Activated naive CD4-positive, alpha-beta T cell treated with anti-CD3 and anti-CD28 coated beads, Interleukin-2, amount 50 U/mL, for 72 hours (primary cell): ENCODE data around the gene GRIN3B. TPM values are rescaled to one million over a fixed set of nuclear protein-coding genes. Genes with fewer than 3 reads are reported as not detected.

Experiments used
- ATAC-seq, 2 donors: fragments of 150-1000 bp; cut with Tn5 transposase; 2 replicates each; pipeline ENCODE4 v1.10.0; 2021; ENCODE audit warnings: mild to moderate bottlenecking in 2 of 2, moderate library complexity in 2 of 2
- DNase-seq, 2 donors: peaks; one replicate each; pipeline ENCODE4 v3.0.0; 2021 to 2022; ENCODE audit warnings: low spot score in 2 of 2
- H3K27ac Mint-ChIP-seq, 2 donors: one replicate each; pipeline ENCODE4 v1.8.0; 2022; ENCODE audit warnings: mild to moderate bottlenecking in 2 of 2, mixed read lengths in 2 of 2
- H3K36me3 Mint-ChIP-seq, 2 donors: one replicate each; pipeline ENCODE4 v1.8.0; 2022; ENCODE audit warnings: mixed read lengths in 2 of 2
- H3K9me3 Mint-ChIP-seq, 2 donors: one replicate each; pipeline ENCODE4 v1.8.0; 2022; ENCODE audit warnings: mixed read lengths in 2 of 2
- total RNA-seq, 2 donors: library from RNA; stranded (reverse); gene quantifications; one replicate each; pipeline ENCODE4 v1.2.3, GENCODE V29; 2022

Gene GRIN3B
- total RNA-seq, 2 donors from 2014 or later: 0.07 to 0.19 TPM

DNA sequence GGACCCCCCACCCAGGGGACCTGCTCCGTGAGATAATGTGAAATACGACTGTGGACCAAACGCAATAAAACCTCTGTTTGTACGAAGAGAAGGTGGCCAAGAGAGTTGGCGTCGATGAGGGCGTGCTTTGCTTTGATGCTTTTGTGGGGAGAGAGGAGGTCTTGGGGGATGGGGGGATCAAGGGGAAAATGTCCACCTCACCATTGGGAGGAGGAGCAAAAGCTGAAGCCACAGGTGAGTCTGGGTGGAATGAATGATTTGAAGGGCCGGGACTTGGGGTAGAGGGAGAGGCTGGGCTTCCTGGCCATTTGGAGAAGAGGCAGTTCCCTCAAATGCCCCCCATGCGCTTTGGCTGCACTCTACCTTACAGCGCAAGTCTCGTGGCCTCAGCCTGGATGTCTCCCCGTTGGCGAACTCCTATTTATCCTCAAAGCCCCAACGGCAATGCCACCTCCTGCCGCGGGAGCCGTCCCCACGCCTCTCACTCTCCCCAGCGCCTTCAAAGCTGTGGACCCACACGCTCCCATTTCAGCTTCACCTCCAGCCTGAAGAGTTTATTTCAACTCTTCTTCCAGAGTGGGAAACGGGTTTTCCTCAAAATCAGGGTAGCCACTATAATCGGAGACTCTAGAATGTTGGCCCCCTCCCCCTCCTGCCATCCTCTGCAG is 38.9 kb downstream of the GRIN3B start:
- Mint-ChIP-seq H3K9me3 (no peaks in the 10 kb centered on the region), H3K27ac (peak overlapping the region in 1 of 2 donors; percentile 87), H3K36me3 (peaks cover 8 to 39% of the 10 kb centered on the region in 2 donors)
- DNase-seq: no peak
- ATAC-seq: no peak

- Mint-ChIP-seq H3K9me3 (no peaks in the 10 kb centered on the region), H3K36me3 (peaks cover 8 to 39% of the 10 kb centered on the region in 2 donors), H3K27ac (peak within 1 kb of the TSS; percentile 82 to 87)
- ATAC-seq (peak; percentile 93 to 94), DNase-seq (peak; percentile 99 to 100)
Measured at GRCh38 chr19:1039646-1040475, 39.6 kb downstream of the GRIN3B start, which contains the start of gene ABCA7. TSS of gene ABCA7 (plus strand) at chr19:1040107. CDS start at chr19:1041362, 1,255 bp downstream.

- DNase-seq (peak; percentile 90 to 93), ATAC-seq (peak; percentile 69 to 71)
- peak overlapping the region in 1 of 2 donors; percentile 87 for H3K27ac Mint-ChIP-seq
- H3K9me3 Mint-ChIP-seq: no peaks in the 10 kb centered on the region
- H3K36me3 Mint-ChIP-seq: peaks cover 8 to 32% of the 10 kb centered on the region in 2 donors
Measured at GRCh38 chr19:1040476-1041271, 40.5 kb downstream of the GRIN3B start.

DNA sequence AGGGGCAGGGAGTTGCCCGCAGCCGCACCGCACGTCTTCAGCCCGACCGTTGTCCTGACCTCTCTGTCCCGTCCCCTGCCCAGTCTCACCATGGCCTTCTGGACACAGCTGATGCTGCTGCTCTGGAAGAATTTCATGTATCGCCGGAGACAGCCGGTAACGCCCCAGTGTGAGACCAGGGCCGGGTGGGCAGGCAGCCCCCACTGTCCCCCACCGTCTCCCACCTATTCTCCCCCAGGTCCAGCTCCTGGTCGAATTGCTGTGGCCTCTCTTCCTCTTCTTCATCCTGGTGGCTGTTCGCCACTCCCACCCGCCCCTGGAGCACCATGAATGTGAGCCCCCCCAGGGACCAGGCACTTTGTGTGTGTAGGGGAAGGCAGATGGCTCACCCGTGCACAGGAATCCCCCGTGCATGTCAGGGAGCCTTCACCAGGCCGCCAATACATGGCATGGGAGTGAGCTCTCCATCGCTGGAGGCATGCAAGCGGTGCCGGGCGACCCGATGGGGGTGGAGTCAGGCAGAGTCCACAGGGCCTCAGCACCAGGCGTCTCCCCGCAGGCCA is 41.1 kb downstream of the GRIN3B start:
- no peaks in the 10 kb centered on the region for H3K9me3 Mint-ChIP-seq
- DNase-seq (no peak), ATAC-seq (no peak)
- peaks cover 8 to 25% of the 10 kb centered on the region in 2 donors for H3K36me3 Mint-ChIP-seq
- H3K27ac Mint-ChIP-seq: peak overlapping the region in 1 of 2 donors; percentile 87

- no peak overlapping the region for H3K27ac Mint-ChIP-seq
Measured at GRCh38 chr19:1041835-1042685, 41.8 kb downstream of the GRIN3B start.

GRCh38 chr19:1042689-1043511 is 42.7 kb downstream of the GRIN3B start:
- peaks cover 2 to 11% of the 10 kb centered on the region in 2 donors for H3K36me3 Mint-ChIP-seq
- DNase-seq: no peak
- ATAC-seq: no peak

More at GRCh38 chr19:1041835-1042685, 41.8 kb downstream of the GRIN3B start:
- no peak for DNase-seq
- Mint-ChIP-seq H3K36me3 (peaks cover 8 to 20% of the 10 kb centered on the region in 2 donors), H3K9me3 (no peaks in the 10 kb centered on the region)
- no peak for ATAC-seq

GRCh38 chr19:1045247-1045603 is 45.0 kb downstream of the GRIN3B start:
- DNase-seq: peak in 1 of 2 donors; percentile 79
- H3K36me3 Mint-ChIP-seq: no peaks in the 10 kb centered on the region
- peak; percentile 11 to 71 for ATAC-seq
- no peak overlapping the region for H3K27ac Mint-ChIP-seq
- H3K9me3 Mint-ChIP-seq: no peaks in the 10 kb centered on the region

More at GRCh38 chr19:1042689-1043511, 42.7 kb downstream of the GRIN3B start:
- H3K27ac Mint-ChIP-seq: no peak overlapping the region
- no peaks in the 10 kb centered on the region for H3K9me3 Mint-ChIP-seq

DNA sequence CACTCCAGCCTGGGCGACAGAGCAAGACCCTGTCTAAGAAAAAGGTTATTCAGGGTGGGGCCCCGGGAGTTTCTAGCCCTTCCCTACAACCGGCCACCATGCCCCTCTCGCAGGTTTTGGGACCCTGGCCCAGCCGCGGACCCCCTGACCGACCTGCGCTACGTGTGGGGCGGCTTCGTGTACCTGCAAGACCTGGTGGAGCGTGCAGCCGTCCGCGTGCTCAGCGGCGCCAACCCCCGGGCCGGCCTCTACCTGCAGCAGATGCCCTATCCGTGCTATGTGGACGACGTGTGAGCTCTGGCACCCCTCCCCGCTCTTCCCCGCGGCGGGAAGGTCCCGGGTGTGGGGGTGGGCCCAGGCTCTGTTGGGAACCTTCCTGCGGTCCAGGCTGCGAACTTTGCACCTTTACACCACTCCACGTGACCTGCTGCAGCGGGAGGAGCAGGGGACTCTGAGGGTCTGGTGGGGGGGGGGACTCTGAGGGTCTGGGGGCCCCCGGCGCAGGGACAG is 46.0 kb downstream of the GRIN3B start:
- Mint-ChIP-seq H3K36me3 (no peaks in the 10 kb centered on the region), H3K27ac (no peak overlapping the region), H3K9me3 (no peaks in the 10 kb centered on the region)
- DNase-seq (no peak), ATAC-seq (no peak)

DNA sequence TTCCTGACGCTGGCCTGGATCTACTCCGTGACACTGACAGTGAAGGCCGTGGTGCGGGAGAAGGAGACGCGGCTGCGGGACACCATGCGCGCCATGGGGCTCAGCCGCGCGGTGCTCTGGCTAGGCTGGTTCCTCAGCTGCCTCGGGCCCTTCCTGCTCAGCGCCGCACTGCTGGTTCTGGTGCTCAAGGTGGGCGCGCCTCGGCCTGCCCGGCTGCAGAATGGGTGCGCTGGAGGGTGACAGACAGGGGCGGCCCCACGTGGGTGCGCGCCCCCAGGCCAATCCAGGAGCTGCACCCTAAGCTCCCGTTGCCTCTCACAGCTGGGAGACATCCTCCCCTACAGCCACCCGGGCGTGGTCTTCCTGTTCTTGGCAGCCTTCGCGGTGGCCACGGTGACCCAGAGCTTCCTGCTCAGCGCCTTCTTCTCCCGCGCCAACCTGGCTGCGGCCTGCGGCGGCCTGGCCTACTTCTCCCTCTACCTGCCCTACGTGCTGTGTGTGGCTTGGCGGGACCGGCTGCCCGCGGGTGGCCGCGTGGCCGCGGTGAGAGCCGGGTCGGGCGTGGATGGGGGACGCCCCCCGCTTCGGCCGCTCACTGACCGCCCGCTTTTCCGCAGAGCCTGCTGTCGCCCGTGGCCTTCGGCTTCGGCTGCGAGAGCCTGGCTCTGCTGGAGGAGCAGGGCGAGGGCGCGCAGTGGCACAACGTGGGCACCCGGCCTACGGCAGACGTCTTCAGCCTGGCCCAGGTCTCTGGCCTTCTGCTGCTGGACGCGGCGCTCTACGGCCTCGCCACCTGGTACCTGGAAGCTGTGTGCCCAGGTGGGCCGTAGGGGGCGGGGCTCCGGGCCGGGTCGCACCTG is 46.8 kb downstream of the GRIN3B start:
- Mint-ChIP-seq H3K36me3 (no peaks in the 10 kb centered on the region), H3K9me3 (no peaks in the 10 kb centered on the region), H3K27ac (no peak overlapping the region)
- DNase-seq (no peak), ATAC-seq (no peak)

GRCh38 chr19:1047696-1048147 is 47.5 kb downstream of the GRIN3B start:
- H3K9me3 Mint-ChIP-seq: no peaks in the 10 kb centered on the region
- no peaks in the 10 kb centered on the region for H3K36me3 Mint-ChIP-seq
- H3K27ac Mint-ChIP-seq: no peak overlapping the region
- DNase-seq (no peak), ATAC-seq (no peak)

DNA sequence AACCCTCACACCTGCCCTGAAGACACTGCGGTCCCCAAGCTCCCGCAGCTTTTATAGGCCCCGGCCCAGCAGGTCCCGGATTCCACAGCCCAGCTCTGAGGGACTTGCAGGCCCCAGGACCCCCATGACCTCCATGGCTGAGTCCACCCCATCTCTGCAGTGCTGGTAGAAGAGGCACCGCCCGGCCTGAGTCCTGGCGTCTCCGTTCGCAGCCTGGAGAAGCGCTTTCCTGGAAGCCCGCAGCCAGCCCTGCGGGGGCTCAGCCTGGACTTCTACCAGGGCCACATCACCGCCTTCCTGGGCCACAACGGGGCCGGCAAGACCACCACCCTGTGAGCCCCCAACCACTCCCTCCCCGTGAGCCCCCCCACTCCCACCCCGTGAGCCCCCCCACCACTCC is 48.9 kb downstream of the GRIN3B start:
- H3K27ac Mint-ChIP-seq: no peak overlapping the region
- DNase-seq (no peak), ATAC-seq (no peak)
- H3K9me3 Mint-ChIP-seq: no peaks in the 10 kb centered on the region
- no peaks in the 10 kb centered on the region for H3K36me3 Mint-ChIP-seq

GRCh38 chr19:1049800-1050199 is 49.6 kb downstream of the GRIN3B start:
- H3K9me3 Mint-ChIP-seq: no peaks in the 10 kb centered on the region
- no peak overlapping the region for H3K27ac Mint-ChIP-seq
- no peak for DNase-seq
- no peak for ATAC-seq
- no peaks in the 10 kb centered on the region for H3K36me3 Mint-ChIP-seq

- DNase-seq: no peak
- H3K9me3 Mint-ChIP-seq: no peaks in the 10 kb centered on the region
- peak in 1 of 2 donors; percentile 27 for ATAC-seq
- H3K36me3 Mint-ChIP-seq: peaks cover 0 to 3% of the 10 kb centered on the region in 2 donors
- H3K27ac Mint-ChIP-seq: peak overlapping the region in 1 of 2 donors; percentile 57
Measured at GRCh38 chr19:1050989-1051788, 51.0 kb downstream of the GRIN3B start.
